UCSD-AML1 (cell line): ENCODE results near the gene TMUB1.

Experiments
- DNase-seq: peaks from one replicate; lab custom pipeline; 2025; ENCODE audit not compliant: unreplicated experiment; lab: John Stamatoyannopoulos, UW

The TMUB1 gene

GRCh38 chr7:151104411-151105235 is 21.3 kb upstream of the TMUB1 start:
- no peak for DNase-seq

GRCh38 chr7:151103973-151104372 is 20.7 kb upstream of the TMUB1 start:
- DNase-seq, result no peak

- DNase-seq, result no peak
Observed at GRCh38 chr7:151102991-151103390, 19.7 kb upstream of the TMUB1 start.

- DNase-seq, result no peak
Observed at GRCh38 chr7:151101621-151102396, 18.5 kb upstream of the TMUB1 start.

GRCh38 chr7:151100921-151101320 is 17.6 kb upstream of the TMUB1 start:
- no peak for DNase-seq

DNA sequence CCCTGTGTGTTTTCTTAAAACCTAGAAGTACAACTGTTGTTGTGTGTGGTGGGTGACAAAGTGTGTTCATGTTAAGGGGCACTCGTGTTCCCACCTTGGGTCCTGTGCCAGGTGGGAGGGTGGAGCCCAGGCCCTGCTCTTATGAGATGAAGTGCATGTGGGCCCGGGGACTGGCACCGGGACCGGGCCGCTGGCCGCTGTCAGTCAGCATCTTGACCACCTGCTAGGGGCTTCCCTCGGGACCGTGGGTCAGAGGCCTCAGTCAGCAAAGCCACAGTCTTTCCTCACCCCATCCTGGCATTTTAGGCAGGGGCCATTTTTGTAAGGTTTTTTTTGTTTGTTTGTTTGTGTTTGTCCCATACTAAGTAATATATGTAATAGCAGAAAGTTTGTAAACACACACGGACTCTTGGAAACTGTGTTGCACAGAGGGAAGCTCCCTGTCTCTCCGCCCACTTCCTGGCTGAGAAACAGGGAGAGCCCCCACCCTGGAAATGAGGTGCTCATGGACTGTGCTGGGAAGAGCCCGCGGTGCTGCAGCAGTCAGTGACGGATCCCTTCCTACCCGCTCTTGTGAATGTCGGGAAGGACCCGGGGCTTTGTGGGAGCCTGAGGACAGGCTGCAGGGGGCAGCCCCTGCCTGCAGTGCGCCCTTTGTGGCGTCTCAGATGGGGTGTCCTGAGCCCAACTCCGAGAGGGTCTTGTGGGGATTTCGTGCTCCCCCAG is 16.4 kb upstream of the TMUB1 start:
- no peak for DNase-seq

GRCh38 chr7:151095828-151096475 is 12.7 kb upstream of the TMUB1 start:
- DNase-seq, result no peak

DNA sequence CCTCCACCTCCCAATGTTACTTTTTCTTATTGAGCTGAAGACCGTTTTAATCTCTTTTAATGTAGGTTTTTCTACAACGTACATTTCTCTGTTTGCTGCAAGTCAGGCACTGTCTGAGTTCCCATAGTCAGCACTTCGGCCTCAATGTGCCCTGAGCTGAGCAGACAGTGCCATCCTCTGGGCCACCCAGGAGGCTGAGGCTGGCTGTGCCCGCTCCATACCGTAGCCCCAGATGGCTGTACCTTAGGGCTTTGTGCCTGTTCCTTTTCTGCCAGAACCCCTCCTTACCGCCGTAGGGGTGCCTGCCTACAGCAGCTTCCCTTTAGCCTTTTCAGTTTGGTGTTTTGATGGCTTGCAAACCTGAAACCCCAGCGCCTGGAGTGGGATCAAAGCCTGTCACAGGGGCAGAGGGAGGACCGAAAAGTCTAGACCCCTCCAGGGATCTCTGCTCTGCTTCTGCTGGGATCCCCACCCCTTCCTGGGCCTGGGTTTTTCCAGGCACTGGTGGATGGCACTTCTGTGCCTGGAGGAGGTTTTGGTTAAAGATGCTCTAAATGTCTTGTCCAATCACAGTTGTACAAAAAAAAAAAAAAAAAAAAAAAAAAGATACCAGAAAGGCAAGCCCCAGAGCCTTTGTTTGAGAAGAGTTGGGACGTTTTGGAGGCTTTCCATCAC is 12.0 kb upstream of the TMUB1 start:
- no peak for DNase-seq

DNA sequence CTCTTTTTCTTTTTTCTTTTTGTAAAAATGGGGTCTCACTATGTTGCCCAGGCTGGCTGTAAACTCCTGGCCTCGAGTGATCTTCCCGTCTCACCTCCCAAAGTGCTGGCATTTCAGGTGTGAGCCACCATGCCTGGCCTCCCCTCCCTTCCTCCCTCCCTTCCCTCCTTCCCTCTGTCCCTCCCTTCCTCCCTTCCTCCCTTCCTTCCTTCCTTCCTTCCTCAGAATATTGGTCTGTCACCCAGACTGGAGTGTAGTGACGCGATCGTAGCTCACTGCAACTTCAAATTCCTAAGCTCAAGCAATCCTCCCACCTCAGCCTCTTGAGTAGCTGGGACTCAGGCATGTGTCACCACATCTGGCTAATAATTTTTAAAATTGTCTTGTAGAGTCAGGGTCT is 11.4 kb upstream of the TMUB1 start:
- DNase-seq, result no peak

DNA sequence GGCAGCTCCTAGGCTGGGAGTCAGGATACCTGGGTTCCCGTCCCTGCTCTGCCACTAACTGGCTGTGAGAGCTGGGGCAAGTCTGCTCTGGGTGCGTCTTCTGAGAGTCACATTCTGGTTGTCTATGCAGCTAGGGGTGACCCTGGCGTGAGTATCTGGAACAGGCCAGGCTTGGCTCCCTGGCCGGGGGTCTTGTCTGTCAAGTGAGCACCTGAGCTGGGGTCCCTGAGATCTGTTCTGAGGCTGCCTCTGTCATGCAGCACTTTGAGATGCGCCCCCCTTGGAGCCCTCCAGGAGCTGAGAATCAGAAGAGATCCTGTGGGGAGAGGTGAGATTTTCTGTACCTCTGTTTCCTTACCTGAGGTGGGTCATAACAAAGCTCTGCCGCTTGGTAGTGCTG is 10.5 kb upstream of the TMUB1 start:
- no peak for DNase-seq

DNA sequence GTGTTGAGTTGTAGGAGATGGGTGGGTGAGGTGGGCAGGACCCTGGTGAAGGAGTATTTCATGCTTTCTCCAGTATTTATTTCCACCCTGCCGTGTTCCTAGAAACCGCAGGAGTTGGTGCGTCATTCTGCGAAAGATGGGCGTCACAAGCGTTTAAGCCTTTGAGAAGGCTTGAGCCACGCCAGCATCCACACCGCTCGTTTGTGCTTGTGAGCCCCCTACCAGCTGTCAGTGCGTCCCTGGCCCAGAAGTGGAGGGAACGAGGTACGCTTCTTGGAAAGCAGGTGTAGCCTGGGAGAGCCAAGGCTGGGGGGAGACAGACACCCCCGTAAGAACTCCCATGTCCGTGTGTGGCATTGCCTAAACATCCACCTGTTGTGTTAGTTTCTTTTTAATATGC is 8.7 kb upstream of the TMUB1 start:
- no peak for DNase-seq

DNA sequence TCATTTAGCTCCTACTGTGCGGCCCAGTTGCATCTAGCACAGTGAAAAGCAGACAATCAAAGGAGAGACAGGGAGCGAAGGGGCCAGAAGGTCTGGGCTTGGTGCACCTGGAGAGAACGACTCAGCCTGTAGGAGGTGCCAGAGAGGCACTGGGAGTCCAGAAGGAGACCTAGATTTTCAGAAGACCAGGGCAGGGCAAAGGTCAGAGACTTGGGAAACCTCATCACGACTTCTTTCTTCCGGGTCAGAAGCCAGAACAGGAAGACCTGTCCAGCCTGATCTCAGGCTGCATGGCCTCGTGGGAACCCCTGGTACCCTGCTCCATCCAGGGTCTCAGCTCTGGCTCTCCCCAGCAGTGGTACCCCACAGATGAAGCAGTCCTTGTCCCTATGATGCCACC is 8.1 kb upstream of the TMUB1 start:
- peak; percentile 8 for DNase-seq

- DNase-seq, result no peak
Observed at GRCh38 chr7:151091003-151091402, 7.7 kb upstream of the TMUB1 start.

- DNase-seq, result no peak
Observed at GRCh38 chr7:151089893-151090730, 6.8 kb upstream of the TMUB1 start.

DNA sequence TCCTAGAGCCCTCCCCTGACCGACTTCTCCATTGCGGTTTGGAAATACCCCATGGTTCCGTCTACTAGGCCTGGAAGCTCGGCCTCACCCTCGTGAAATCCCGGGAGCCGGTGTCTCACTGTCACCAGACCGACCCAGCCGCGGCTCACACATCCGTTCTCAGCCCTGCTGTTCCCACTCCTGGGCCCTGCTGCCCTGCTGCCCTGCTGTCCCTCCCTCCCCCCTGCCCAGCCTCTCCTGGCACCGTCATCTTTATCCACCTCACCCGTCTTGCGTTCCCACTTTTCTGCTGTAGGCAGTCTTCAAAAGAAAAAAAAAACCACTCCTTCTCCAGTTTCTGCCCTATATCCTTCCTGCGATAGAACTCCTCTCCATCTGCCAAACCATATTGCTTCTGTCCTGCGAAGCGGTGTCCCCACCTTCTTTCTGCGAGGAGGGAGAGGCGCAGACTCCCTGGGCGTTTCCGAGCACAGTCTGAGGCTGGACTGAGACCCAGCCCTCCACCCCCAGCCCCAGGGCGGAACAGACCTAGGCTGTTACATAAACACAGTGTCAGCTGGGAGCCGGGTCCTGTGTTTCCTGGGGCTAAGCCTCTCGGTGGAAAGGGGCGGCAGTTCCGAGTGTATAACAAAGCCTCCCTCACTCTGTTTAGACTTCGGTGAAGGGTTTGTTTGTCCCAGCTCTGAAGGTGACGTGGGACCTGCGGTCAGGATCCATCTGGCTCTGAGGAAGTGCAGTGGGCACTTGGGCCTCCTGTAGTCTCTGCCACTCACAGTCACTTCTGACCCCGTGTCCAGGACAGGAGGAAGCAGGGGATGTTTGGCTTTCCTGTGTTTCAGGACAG is 5.8 kb upstream of the TMUB1 start:
- peak; percentile 72 for DNase-seq

DNA sequence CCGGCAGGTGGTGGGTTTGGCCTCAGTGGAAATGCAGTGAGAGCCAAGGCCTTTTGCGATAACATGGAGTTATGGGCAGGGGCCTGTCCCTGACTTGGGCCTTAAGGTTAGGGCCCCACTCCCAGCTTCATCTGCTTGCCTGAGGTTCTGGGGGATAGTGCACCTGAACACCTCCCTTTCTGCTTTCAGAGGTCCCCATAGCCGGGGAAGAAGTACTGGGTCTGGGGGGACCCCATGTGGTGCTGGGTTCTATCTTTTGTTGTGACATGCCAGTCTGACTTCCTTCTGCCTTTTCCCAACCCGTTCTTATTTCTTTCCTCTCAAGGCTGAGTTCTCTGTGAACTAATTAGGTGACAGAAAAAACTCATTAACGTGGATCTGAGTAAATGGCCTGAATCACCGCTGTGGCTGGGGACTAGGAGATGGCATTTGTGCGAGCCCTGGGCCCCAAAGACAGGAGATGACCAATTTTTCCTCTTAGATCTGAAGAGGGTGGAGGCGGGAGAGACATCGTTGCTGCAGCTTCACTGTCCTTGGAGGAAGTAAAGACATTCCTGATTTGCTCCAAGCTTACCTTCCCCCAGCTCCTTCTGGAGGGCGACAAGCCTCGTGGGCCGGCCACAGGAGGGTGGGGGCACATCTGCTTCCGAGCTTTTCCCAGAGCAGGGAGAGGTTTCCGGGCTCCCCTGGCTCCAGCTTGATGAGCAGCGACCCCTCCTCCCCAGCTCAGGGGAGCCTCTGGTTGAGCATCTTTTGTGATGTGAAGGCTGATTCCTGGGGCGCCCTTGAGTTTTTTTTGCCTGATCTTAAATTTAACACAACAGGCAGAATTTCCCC is 4.9 kb upstream of the TMUB1 start:
- DNase-seq, result no peak

DNA sequence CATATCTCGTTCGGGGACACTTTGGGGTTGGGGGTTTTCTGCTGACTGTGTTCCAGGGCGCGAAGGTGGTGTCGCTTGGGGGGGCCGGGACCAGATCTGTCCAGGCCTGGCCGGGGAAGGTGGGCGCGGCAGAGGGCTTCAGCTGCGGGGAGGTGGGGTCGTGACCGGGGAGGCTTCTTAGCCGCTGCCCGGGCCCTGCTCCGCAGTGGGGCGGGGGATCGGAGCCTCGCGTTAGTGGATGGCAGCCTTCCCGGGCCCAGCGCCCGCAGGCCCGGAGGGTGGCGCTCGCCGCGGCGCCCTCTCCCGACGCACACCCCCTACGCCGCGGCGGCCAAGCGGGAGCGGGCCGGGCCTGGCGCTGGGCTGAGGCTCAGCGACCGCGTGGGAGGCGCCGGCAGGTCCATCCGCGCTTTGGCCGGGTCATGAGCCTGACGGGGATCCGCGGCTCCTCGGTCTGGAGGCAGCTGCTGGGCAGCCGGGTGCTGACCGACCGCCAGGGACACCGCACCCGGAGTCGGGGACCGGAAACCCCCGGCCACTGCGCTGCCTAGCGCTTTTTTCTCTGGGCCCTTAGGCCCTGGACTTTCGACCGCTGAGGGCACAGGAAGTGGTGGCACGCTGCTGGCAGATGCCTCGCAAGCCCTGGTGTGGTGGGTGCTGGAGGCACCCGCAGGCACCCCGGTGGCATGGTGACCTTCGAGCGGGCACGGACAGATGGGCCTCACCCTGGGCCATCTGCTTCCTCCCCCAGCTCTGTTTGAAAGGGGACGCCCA is 4.1 kb upstream of the TMUB1 start:
- peak; percentile 48 for DNase-seq
